Stomach (tissue), 9 donors: ENCODE data around the gene PLCB1. TPM values are rescaled to one million over a fixed set of nuclear protein-coding genes. Genes with fewer than 3 reads are reported as not detected.

Experiments used
- DNase-seq, 2 donors: peaks; one replicate each; pipeline versions ENCODE4 v3.0.0 to v3.0.0-alpha.2; 2013 to 2019
- H3K27ac ChIP-seq, 5 donors: fragments of 200-600 bp in 4 of 5; sonication (generic) in 4 of 5; one replicate each; pipeline ENCODE4 v1.5.1; 2013 to 2019; ENCODE audit warnings: mild to moderate bottlenecking in 1 of 5, moderate library complexity in 1 of 5
- H3K27me3 ChIP-seq, 3 donors: fragments of 200-600 bp; sonication (generic); one replicate each; pipeline ENCODE4 v1.5.1; 2017 to 2019; ENCODE audit warnings: mixed run types in 1 of 3
- H3K36me3 ChIP-seq, 4 donors: fragments of 200-600 bp; sonication (generic); 1 replicate in 3 of 4; 2 replicates in 1 of 4; pipeline ENCODE4 v1.5.1; 2016 to 2019
- H3K4me1 ChIP-seq, 4 donors: fragments of 200-600 bp; sonication (generic); one replicate each; pipeline ENCODE4 v1.5.1; 2016 to 2019
- H3K4me3 ChIP-seq, 4 donors: fragments of 200-600 bp; sonication (generic) in 3 of 4; one replicate each; pipeline ENCODE4 v1.5.1; 2016 to 2019; ENCODE audit warnings: mild to moderate bottlenecking in 1 of 4
- H3K9me3 ChIP-seq, 4 donors: fragments of 200-600 bp; sonication (generic); one replicate each; pipeline ENCODE4 v1.5.1; 2016 to 2019
- EP300 ChIP-seq: sonication (generic); formaldehyde crosslinking; IDR thresholded peaks from one replicate; pipeline ENCODE4 v1.6.1; 2017; ENCODE audit warnings: antibody characterized with exemption
- POLR2A ChIP-seq, 4 donors: fragments of 450-650 bp; IDR thresholded peaks; one replicate each; pipeline ENCODE4 v1.6.1; 2016; ENCODE audit warnings: antibody characterized with exemption in 4 of 4, control low read depth in 2 of 4, mild to moderate bottlenecking in 1 of 4, moderate library complexity in 1 of 4
- POLR2AphosphoS5 ChIP-seq, 3 donors: sonication (generic); formaldehyde crosslinking; IDR thresholded peaks; one replicate each; pipeline ENCODE4 v1.6.1; 2016; ENCODE audit warnings: antibody characterized with exemption in 3 of 3
- WGBS, 5 donors: extraction: QIAGEN DNeasy Blood & Tissue Kit in 3 of 5; methylation state at CpG; one replicate each; pipeline versions ENCODE4 v1.1.5 to v1.1.7; 2013 to 2018; 5-methylcytosine and 5-hydroxymethylcytosine counted together
- intact Hi-C: fragments of 100-400 bp; cut with DNase I; formaldehyde crosslinking; loops from one replicate; pipeline ENCODE4 v1.15.1; 2023; ENCODE audit warnings: low total_unique reads
- polyA plus RNA-seq, 3 donors: library from polyadenylated mRNA; stranded (reverse); fragments of 200-250 nt; gene quantifications; one replicate each; pipeline ENCODE4 v1.2.3, GENCODE V29; 2013
- total RNA-seq, 5 donors: library from RNA; depleted of rRNA; stranded (reverse); fragments of >200 nt; gene quantifications; one replicate each; pipeline versions ENCODE4 v1.1.0 to v1.2.3, GENCODE V29; 2014 to 2016
- TF ChIP-seq, protein P1 (sequence below), 7 experiments: fragments of 450-650 bp in 4 of 7; fragments of 200-600 bp in 3 of 7; sonication (generic) in 3 of 7; IDR thresholded peaks; one replicate each; pipeline ENCODE4 v1.5.1; 2016 to 2019; ENCODE audit warnings: antibody characterized with exemption in 7 of 7, control low read depth in 2 of 7, mild to moderate bottlenecking in 1 of 7
- donor health status: healthy with polysubstance abuse.
- donor health status: Bipolar disorder and iron deficiency.
- donor health status: healthy.

The PLCB1 gene
- total and polyA plus RNA-seq, 8 donors: 4.1 to 66.5 (median 11.7) TPM

DNA sequence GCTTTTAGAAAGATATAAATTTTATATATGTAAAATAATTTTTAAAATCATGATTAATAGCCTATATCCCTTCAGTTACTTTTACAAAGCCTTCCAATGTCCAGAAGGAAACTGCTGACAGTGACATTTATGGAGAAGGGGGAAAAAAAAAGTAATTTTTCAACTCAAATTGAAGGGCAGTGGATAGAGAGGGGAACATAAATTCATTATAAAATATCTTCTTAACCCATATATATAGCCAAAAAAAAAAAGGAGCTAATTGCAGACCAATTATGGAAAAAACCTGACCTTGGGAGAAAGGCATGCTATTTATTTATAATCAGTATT lies 392.9 kb downstream of the PLCB1 start:
- Histone ChIP-seq H3K4me3 (no peak overlapping the region), H3K4me1 (peaks cover 0 to 4% (median 0%) of the 10 kb centered on the region in 4 donors), H3K27me3 (no peaks in the 10 kb centered on the region), H3K9me3 (no peaks in the 10 kb centered on the region), H3K27ac (no peak overlapping the region), H3K36me3 (no peaks in the 10 kb centered on the region)
- no peak for DNase-seq
- intact Hi-C loops: no loop called here
- TF ChIP-seq POLR2A (IDR thresholded peaks at IDR 0.05): no peak

DNA sequence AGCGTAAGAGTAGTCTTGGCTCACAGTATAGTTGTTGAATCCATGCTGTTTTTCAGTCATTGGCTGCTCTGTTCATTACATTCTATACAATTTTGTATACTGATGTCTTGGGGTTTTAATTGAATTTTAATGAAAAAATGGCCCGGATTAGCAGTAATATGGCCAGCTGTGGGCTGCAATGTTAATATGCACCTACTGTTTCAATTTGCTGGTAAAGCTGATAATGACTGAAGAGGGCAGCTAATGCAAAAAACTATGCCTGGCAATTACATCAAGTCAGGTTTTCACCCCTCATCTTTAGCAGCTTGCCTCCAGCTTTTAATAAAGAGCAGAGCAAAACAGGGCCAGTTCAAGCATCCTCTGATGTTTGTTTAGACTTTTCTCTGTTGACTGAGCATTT lies 394.5 kb downstream of the PLCB1 start:
- no peak overlapping the region for H3K27ac ChIP-seq
- TF ChIP-seq POLR2AphosphoS5 (IDR thresholded peaks at IDR 0.05) (no peak), EP300 (no peak), POLR2A (IDR thresholded peaks at IDR 0.05) (no peak)
- TF ChIP-seq, protein P1, sequence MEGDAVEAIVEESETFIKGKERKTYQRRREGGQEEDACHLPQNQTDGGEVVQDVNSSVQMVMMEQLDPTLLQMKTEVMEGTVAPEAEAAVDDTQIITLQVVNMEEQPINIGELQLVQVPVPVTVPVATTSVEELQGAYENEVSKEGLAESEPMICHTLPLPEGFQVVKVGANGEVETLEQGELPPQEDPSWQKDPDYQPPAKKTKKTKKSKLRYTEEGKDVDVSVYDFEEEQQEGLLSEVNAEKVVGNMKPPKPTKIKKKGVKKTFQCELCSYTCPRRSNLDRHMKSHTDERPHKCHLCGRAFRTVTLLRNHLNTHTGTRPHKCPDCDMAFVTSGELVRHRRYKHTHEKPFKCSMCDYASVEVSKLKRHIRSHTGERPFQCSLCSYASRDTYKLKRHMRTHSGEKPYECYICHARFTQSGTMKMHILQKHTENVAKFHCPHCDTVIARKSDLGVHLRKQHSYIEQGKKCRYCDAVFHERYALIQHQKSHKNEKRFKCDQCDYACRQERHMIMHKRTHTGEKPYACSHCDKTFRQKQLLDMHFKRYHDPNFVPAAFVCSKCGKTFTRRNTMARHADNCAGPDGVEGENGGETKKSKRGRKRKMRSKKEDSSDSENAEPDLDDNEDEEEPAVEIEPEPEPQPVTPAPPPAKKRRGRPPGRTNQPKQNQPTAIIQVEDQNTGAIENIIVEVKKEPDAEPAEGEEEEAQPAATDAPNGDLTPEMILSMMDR (IDR thresholded peaks at IDR 0.05): no peak
- intact Hi-C loops: no loop called here
- H3K4me1 ChIP-seq: peaks cover 0 to 4% (median 2%) of the 10 kb centered on the region in 4 donors
- WGBS, 5 donors: 88 to 92% (median 91%) methylated on average over 2 of the region's 2 CpGs
- no peaks in the 10 kb centered on the region for H3K36me3 ChIP-seq
- H3K27me3 ChIP-seq: no peaks in the 10 kb centered on the region
- no peak for DNase-seq
- no peaks in the 10 kb centered on the region for H3K9me3 ChIP-seq
- H3K4me3 ChIP-seq: no peak overlapping the region

DNA sequence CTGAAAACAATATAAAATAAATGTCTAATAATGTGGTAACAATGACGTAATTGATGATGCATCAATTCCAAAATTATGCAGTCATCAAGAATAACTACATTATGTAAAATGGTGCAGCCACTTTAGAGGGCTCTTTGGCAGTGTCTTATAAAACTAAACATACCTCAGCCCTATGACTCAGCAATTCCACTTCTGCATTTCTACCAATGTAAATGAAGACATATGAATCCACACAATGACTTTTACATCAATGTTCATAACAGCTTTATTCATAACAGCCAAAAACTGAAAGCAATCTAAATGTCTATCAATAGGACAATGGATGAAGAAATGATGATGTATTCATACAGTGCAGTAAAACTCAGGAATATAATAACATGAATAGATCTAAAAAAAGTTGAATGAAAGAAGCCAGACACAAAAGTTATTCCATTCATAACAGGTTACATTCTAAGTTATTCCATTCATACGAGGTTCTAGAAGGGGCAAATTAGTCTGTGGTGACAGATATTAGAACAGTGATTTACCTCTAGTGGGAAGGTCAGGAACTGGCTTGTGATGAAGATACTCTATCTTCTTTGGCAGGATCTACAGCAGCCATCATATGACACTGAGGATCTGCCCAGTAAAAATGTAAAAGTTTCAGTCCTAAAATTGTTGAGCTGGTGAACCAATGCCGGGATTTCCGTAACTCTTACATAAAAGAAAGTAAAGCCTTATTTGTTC lies 396.1 kb downstream of the PLCB1 start:
- peak in 1 of 2 donors; percentile 34 for DNase-seq
- no peak overlapping the region for H3K4me3 ChIP-seq
- intact Hi-C loops: no loop called here
- TF ChIP-seq POLR2A (IDR thresholded peaks at IDR 0.05) (no peak), EP300 (no peak), POLR2AphosphoS5 (IDR thresholded peaks at IDR 0.05) (no peak)
- TF ChIP-seq, protein P1 (IDR thresholded peaks at IDR 0.05): no peak
- no peaks in the 10 kb centered on the region for H3K9me3 ChIP-seq
- WGBS, 5 donors: 69 to 86% (median 74%) methylated on average over 4 of the region's 4 CpGs
- no peak overlapping the region for H3K27ac ChIP-seq
- H3K36me3 ChIP-seq: no peaks in the 10 kb centered on the region
- H3K4me1 ChIP-seq: peaks cover 0 to 4% (median 2%) of the 10 kb centered on the region in 4 donors
- H3K27me3 ChIP-seq: no peaks in the 10 kb centered on the region

DNA sequence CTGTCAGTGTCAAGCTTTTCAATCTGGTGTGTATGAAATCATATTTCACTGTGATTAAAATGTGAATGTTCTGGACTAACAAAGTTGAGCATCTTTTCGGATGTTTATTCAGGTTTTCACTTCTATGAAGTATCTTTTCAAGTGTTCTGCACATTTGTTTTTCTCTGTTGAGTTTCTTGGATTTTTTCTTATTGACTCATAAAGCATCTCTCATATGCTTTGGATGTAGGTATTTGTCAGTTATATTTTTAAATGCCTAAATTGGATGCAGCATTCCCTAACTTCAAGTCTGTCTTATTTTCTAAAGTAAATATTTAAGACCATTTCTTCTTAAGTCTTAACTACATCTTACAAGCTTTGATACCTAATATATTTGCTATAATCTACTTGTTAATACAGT lies 398.0 kb downstream of the PLCB1 start:
- H3K27me3 ChIP-seq: no peaks in the 10 kb centered on the region
- DNase-seq: no peak
- intact Hi-C loops: no loop called here
- H3K27ac ChIP-seq: no peak overlapping the region
- peaks cover 0 to 9% (median 2%) of the 10 kb centered on the region in 4 donors for H3K4me1 ChIP-seq
- WGBS, 5 donors: 68 to 93% (median 88%) methylated on average over 1 of the region's 1 CpG
- TF ChIP-seq, protein P1 (IDR thresholded peaks at IDR 0.05): no peak
- TF ChIP-seq POLR2AphosphoS5 (IDR thresholded peaks at IDR 0.05) (no peak), EP300 (no peak), POLR2A (IDR thresholded peaks at IDR 0.05) (no peak)
- no peaks in the 10 kb centered on the region for H3K9me3 ChIP-seq
- no peak overlapping the region for H3K4me3 ChIP-seq
- H3K36me3 ChIP-seq: no peaks in the 10 kb centered on the region

DNA sequence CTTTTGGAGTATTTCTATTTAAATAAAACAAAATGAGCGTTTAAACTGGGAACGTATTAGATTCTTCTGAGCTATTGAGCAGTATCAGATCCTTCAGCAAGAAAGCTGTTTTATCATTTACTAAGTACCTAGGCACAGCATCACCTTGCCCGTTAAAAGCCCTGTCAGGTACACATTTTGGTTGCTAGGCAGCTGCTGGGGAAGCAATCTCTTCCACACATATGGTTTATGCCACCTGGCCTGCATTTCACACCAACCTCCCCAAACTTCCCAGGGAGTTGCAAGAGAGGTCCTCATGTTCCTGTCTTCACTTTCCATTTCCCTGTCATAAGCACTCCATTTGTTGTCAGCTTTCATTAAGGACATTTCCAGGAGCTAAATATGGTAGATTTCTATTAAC lies 400.1 kb downstream of the PLCB1 start:
- no peaks in the 10 kb centered on the region for H3K9me3 ChIP-seq
- WGBS, 5 donors: 67 to 82% (median 77%) methylated on average over 3 of the region's 3 CpGs
- DNase-seq: peak in 1 of 2 donors; percentile 37
- peaks cover 0 to 9% (median 2%) of the 10 kb centered on the region in 4 donors for H3K4me1 ChIP-seq
- TF ChIP-seq EP300: no peak
- TF ChIP-seq POLR2A (IDR thresholded peaks at IDR 0.05): no peak
- TF ChIP-seq, protein P1 (IDR thresholded peaks at IDR 0.05): no peak
- no peak for TF ChIP-seq POLR2AphosphoS5 (IDR thresholded peaks at IDR 0.05)
- H3K36me3 ChIP-seq: no peaks in the 10 kb centered on the region
- no peak overlapping the region for H3K27ac ChIP-seq
- intact Hi-C loops: no loop called here
- no peak overlapping the region for H3K4me3 ChIP-seq
- no peaks in the 10 kb centered on the region for H3K27me3 ChIP-seq
